Measurements from ENCODE around the gene PRXL2B. TPM values are rescaled to one million over a fixed set of nuclear protein-coding genes. Genes with fewer than 3 reads are reported as not detected.

The PRXL2B gene
- total RNA-seq, 2 donors from 2014 or later: 5.6 to 8.8 TPM

DNA sequence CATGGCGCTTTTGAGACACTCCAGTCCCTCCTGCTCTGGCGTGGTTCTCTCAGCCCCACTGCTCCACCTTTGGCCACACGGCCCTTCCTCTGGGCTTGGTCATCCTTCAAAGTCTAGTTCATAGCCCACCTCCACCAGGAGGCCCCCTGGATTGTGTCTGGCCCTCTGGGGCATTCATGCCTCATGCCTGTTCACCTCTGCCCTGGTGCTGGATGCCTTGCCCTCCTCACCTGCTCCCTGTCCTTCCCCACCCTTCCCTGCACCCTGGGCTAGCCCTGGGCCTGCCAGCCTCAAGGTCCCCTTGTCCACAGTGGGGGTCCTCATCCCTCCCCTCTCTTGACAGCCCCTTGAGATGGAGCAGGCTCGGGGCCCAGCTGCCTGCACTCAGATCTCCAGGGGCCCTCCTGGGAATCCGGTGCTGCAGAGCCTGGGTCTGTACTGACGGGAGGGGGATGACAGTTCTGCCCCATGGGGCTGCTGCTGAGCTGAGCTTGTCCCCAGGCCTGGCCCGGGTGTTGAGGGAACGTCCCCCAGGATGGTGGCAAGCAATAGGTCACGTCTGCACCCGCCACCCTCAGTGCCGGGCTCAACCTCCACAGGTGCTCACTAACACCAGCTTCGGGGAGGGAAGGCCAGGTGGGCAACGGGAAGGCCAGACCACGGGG is 18.4 kb downstream of the PRXL2B start:
- 60 to 75% methylated on average over 3 to 14 of the region's 14 CpGs for WGBS, 2 donors
- TF ChIP-seq, protein P1, sequence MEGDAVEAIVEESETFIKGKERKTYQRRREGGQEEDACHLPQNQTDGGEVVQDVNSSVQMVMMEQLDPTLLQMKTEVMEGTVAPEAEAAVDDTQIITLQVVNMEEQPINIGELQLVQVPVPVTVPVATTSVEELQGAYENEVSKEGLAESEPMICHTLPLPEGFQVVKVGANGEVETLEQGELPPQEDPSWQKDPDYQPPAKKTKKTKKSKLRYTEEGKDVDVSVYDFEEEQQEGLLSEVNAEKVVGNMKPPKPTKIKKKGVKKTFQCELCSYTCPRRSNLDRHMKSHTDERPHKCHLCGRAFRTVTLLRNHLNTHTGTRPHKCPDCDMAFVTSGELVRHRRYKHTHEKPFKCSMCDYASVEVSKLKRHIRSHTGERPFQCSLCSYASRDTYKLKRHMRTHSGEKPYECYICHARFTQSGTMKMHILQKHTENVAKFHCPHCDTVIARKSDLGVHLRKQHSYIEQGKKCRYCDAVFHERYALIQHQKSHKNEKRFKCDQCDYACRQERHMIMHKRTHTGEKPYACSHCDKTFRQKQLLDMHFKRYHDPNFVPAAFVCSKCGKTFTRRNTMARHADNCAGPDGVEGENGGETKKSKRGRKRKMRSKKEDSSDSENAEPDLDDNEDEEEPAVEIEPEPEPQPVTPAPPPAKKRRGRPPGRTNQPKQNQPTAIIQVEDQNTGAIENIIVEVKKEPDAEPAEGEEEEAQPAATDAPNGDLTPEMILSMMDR (IDR thresholded peaks at IDR 0.05): no peak
- H3K4me3 ChIP-seq: no peak overlapping the region
- no peaks in the 10 kb centered on the region for H3K36me3 ChIP-seq (replicated peaks in 1 of 2; ENCODE audit: insufficient read depth in 1 of 2, low read depth in 2 of 2)
- no peaks in the 10 kb centered on the region for H3K4me1 ChIP-seq
- DNase-seq (no peak), ATAC-seq (no peak)
- H3K9me3 ChIP-seq: no peaks in the 10 kb centered on the region
- H3K27me3 ChIP-seq: no peaks in the 10 kb centered on the region
- intact Hi-C loops (cut with DNase I): no loop called here
- H3K27ac ChIP-seq: no peak overlapping the region

- Histone ChIP-seq H3K4me3 (no peak overlapping the region), H3K4me1 (no peaks in the 10 kb centered on the region), H3K36me3 (replicated peaks in 1 of 2; ENCODE audit: insufficient read depth in 1 of 2, low read depth in 2 of 2) (no peaks in the 10 kb centered on the region), H3K27me3 (no peaks in the 10 kb centered on the region), H3K9me3 (no peaks in the 10 kb centered on the region), H3K27ac (no peak overlapping the region)
- TF ChIP-seq, protein P1 (IDR thresholded peaks at IDR 0.05): no peak
- TF ChIP-seq POLR2A (IDR thresholded peaks at IDR 0.05): no peak
- WGBS, 2 donors: 76 to 85% methylated on average over 10 to 33 of the region's 48 CpGs
- ATAC-seq: no peak
- intact Hi-C loops (cut with DNase I): no loop called here
- peak in 1 of 4 donors; percentile 9 for DNase-seq
These were observed 19.2 kb downstream of the PRXL2B start for GRCh38 chr1:2605509-2606395.

DNA sequence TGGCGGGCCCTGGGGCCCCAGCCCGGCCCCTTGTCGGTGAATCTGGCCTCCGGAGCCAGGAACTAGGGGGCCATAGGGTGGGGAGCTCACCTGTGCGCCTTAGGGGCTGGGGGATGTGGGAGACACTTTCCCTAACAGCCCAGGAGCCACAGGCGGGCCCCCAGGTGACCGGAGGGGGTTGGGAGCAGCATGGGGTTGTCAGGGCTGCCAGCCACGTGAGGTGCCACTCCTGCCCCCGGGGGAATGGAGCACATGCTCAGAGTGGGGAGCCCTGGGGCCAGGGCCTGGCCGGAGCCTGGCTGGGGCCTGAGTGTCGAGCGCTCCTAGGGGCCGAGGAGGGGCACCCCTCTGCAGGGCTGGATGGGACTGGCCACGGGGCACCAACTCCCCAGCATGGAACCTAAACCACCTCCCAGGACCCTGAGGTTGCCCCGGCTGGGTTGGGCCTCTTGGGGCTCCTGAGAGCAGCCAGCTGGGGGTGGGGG is 19.9 kb downstream of the PRXL2B start:
- H3K27ac ChIP-seq: no peak overlapping the region
- no peak for ATAC-seq
- no peaks in the 10 kb centered on the region for H3K36me3 ChIP-seq (replicated peaks in 1 of 2; ENCODE audit: insufficient read depth in 1 of 2, low read depth in 2 of 2)
- H3K9me3 ChIP-seq: no peaks in the 10 kb centered on the region
- H3K27me3 ChIP-seq: no peaks in the 10 kb centered on the region
- H3K4me3 ChIP-seq: no peak overlapping the region
- 74 to 77% methylated on average over 5 to 15 of the region's 15 CpGs for WGBS, 2 donors
- TF ChIP-seq POLR2A (IDR thresholded peaks at IDR 0.05): no peak
- TF ChIP-seq, protein P1 (IDR thresholded peaks at IDR 0.05): no peak
- no peaks in the 10 kb centered on the region for H3K4me1 ChIP-seq
- intact Hi-C loops (cut with DNase I): no loop called here
- no peak for DNase-seq

DNA sequence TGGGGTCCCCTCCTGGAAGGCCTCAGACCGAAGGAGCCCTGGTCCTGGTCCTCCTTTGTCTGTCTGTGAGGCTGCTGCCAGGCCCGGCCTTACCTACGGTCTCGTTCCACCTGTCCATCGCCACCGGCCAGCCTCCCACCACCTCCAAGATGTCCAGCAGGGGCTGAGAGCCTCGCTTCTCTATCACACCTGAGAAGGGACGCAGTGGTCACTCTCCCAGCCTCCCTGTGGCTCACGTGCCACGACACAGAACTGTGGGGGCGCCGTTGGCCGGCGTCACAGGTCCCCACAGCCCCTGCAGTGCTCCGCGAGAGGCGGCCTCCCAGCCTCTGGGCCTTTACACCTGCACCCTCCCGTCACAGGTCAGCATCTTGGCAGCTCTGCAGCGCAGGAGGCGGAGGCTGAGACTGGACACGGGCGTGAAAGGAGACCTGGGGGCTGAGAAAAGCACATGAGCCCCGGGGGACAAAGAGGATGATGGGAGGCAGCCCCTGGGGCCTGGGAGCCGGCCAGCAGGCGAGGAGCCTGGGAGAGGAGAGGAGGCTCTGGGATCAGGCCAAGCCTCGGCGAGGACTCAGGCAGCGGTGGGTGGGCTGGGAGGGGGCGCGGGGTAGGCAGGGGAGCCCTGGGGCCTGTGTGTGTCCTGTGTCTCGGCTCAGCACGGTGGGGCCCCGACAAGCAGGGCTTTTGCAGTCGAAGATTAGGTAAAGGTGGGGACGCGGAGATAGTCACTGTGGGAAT is 20.5 kb downstream of the PRXL2B start:
- DNase-seq (no peak), ATAC-seq (no peak)
- TF ChIP-seq POLR2A (IDR thresholded peaks at IDR 0.05): no peak
- TF ChIP-seq, protein P1 (IDR thresholded peaks at IDR 0.05): no peak
- intact Hi-C loops (cut with DNase I): no loop called here
- Histone ChIP-seq H3K4me3 (no peak overlapping the region), H3K27ac (no peak overlapping the region), H3K4me1 (no peaks in the 10 kb centered on the region), H3K36me3 (replicated peaks in 1 of 2; ENCODE audit: insufficient read depth in 1 of 2, low read depth in 2 of 2) (no peaks in the 10 kb centered on the region), H3K9me3 (no peaks in the 10 kb centered on the region), H3K27me3 (no peaks in the 10 kb centered on the region)
- 74 to 85% methylated on average over 23 to 27 of the region's 36 CpGs for WGBS, 2 donors
